ENCODE measurements around the gene ADAMTS2.

The ADAMTS2 gene

DNA sequence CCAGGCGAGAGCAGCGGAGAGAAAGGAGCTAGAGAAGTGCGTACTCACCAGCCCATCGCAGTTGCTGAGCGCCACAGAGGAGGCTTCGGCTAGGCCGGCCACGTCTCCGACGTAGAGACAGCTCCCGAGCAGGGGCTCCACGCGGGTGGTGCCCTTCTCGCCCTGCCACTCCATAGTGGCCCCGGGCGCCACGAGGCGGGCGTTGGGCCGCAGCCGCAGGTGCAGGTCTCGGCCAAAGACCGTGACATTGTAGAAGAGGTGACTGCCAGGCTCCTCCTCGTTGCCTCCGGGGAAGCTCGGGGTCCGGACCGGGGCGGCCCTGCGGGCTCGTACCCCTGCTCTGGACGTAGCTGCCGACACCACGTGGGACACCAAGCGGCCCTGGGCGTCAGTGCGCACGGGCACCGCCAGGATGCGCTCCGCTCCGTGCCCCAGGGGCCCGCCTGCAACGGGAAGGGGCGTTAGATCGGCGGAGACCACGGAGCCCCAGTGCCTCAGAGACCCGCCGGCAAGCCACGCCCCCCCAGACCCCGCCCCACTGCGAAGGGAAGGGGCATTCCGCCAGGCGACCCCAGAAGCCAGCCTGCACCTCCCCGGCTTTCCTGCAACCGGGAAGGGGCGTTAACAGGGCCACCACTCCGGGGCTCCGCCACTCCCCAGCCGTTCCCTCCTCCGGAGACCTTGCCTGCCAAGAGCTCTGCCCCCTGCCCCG lies 1.4 kb downstream of the ADAMTS2 start:
- Histone ChIP-seq H4K20me1 (ENCODE audit: insufficient read depth, low read length) (peaks cover 5% of the 10 kb centered on the region), H3K36me3 (ENCODE audit: insufficient read depth, low read length) (no peaks in the 10 kb centered on the region), H3K79me2 (ENCODE audit: insufficient read depth, low read length) (no peaks in the 10 kb centered on the region), H2AFZ (ENCODE audit: low read depth, low read length) (no peak overlapping the region), H3K9me3 (ENCODE audit: insufficient read depth, low read length, severe bottlenecking) (no peaks in the 10 kb centered on the region), H3K27ac (ENCODE audit: low read length) (no peak overlapping the region), H3K9ac (ENCODE audit: low read depth, low read length) (no peak overlapping the region), H3K4me1 (ENCODE audit: insufficient read depth, low read length) (peaks cover 4% of the 10 kb centered on the region; the same call in 1 of the 2 replicates), H3K4me3 (ENCODE audit: low read depth in 1 of 2, low read length in 2 of 2) (no peak overlapping the region), H3K27me3 (ENCODE audit: insufficient read depth, low read length, poor library complexity) (peaks cover 30% of the 10 kb centered on the region), H3K4me2 (ENCODE audit: insufficient read depth, low read length) (no peak overlapping the region)
- ATAC-seq (ENCODE audit: insufficient read depth, low read depth) (no peak), DNase-seq (no peak)
- TF ChIP-seq EZH2 (IDR thresholded peaks at IDR 0.05; ENCODE audit: borderline replicate concordance, low read depth, low read length, severe bottlenecking): no peak
- TF ChIP-seq, protein P1, sequence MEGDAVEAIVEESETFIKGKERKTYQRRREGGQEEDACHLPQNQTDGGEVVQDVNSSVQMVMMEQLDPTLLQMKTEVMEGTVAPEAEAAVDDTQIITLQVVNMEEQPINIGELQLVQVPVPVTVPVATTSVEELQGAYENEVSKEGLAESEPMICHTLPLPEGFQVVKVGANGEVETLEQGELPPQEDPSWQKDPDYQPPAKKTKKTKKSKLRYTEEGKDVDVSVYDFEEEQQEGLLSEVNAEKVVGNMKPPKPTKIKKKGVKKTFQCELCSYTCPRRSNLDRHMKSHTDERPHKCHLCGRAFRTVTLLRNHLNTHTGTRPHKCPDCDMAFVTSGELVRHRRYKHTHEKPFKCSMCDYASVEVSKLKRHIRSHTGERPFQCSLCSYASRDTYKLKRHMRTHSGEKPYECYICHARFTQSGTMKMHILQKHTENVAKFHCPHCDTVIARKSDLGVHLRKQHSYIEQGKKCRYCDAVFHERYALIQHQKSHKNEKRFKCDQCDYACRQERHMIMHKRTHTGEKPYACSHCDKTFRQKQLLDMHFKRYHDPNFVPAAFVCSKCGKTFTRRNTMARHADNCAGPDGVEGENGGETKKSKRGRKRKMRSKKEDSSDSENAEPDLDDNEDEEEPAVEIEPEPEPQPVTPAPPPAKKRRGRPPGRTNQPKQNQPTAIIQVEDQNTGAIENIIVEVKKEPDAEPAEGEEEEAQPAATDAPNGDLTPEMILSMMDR (IDR thresholded peaks at IDR 0.05; ENCODE audit: borderline replicate concordance, extremely low read depth, low read length, poor library complexity, severe bottlenecking): no peak

DNA sequence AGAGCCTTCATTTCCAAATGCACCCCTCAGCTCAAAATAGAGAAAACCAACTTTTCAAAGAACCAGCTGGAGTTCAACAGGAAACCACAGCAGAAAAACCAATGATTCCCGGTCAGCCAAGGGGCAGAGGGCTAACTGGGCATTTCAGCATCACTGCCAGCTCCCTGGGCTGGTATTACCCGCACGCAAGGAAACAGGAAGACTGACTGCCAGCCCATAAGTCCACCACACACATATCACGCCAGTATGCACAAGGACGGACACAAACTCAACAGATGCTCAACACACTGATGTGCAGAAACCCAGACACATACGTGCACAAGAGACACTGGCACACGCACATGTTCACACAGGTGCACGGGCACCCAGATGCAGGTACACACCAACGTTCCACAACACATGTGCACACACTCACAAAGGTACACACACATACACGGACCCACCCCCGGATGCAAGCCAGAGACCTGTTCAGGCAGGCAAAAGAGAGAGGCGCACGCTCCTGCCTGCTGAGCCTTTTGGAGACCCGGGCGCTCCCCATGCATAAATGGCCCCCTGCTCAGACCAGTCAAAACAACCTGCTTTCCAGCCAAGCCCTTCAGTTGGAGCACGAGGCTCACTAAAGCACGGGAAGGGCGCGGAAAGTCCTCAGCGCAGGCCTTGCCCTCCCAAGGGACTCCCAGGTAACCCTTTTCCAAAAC lies 2.1 kb downstream of the ADAMTS2 start:
- H3K4me3 ChIP-seq (ENCODE audit: low read depth in 1 of 2, low read length in 2 of 2): no peak overlapping the region
- no peak overlapping the region for H2AFZ ChIP-seq (ENCODE audit: low read depth, low read length)
- TF ChIP-seq EZH2 (IDR thresholded peaks at IDR 0.05; ENCODE audit: borderline replicate concordance, low read depth, low read length, severe bottlenecking): no peak
- TF ChIP-seq, protein P1 (IDR thresholded peaks at IDR 0.05; ENCODE audit: borderline replicate concordance, extremely low read depth, low read length, poor library complexity, severe bottlenecking): no peak
- H3K36me3 ChIP-seq (ENCODE audit: insufficient read depth, low read length): no peaks in the 10 kb centered on the region
- H4K20me1 ChIP-seq (ENCODE audit: insufficient read depth, low read length): peaks cover 5% of the 10 kb centered on the region
- no peaks in the 10 kb centered on the region for H3K9me3 ChIP-seq (ENCODE audit: insufficient read depth, low read length, severe bottlenecking)
- H3K79me2 ChIP-seq (ENCODE audit: insufficient read depth, low read length): no peaks in the 10 kb centered on the region
- ATAC-seq (ENCODE audit: insufficient read depth, low read depth): no peak
- H3K9ac ChIP-seq (ENCODE audit: low read depth, low read length): no peak overlapping the region
- no peak overlapping the region for H3K4me2 ChIP-seq (ENCODE audit: insufficient read depth, low read length)
- H3K27ac ChIP-seq (ENCODE audit: low read length): no peak overlapping the region
- DNase-seq: no peak
- H3K27me3 ChIP-seq (ENCODE audit: insufficient read depth, low read length, poor library complexity): peaks cover 25% of the 10 kb centered on the region
- peaks cover 4% of the 10 kb centered on the region; the same call in 1 of the 2 replicates for H3K4me1 ChIP-seq (ENCODE audit: insufficient read depth, low read length)

DNA sequence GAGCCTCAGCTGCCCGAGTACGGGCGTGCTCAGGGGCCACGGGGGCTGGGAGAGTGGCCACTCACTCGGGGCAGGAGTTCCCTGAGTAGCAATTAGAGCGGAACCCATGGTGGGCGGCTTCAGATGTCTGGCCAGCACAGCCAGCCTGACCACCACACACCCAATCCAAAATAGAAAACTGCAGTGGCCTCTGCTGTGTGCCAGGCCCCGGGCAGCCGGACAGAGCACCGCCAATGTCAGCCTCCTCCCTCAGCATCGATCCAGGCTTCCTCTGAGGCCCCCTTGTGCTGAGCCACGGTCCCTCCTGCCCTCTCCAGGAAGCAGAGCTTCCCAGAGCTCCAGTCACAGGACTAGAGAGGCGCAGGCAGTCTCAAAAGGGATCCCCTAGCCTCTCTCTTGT lies 2.7 kb downstream of the ADAMTS2 start:
- no peak for ATAC-seq (ENCODE audit: insufficient read depth, low read depth)
- Histone ChIP-seq H3K79me2 (ENCODE audit: insufficient read depth, low read length) (no peaks in the 10 kb centered on the region), H4K20me1 (ENCODE audit: insufficient read depth, low read length) (peaks cover 5% of the 10 kb centered on the region), H2AFZ (ENCODE audit: low read depth, low read length) (no peak overlapping the region), H3K4me3 (ENCODE audit: low read depth in 1 of 2, low read length in 2 of 2) (no peak overlapping the region), H3K9me3 (ENCODE audit: insufficient read depth, low read length, severe bottlenecking) (no peaks in the 10 kb centered on the region), H3K27ac (ENCODE audit: low read length) (no peak overlapping the region), H3K9ac (ENCODE audit: low read depth, low read length) (no peak overlapping the region), H3K4me1 (ENCODE audit: insufficient read depth, low read length) (peaks cover 4% of the 10 kb centered on the region; the same call in 1 of the 2 replicates), H3K4me2 (ENCODE audit: insufficient read depth, low read length) (no peak overlapping the region), H3K36me3 (ENCODE audit: insufficient read depth, low read length) (no peaks in the 10 kb centered on the region), H3K27me3 (ENCODE audit: insufficient read depth, low read length, poor library complexity) (peaks cover 19% of the 10 kb centered on the region)
- DNase-seq: no peak
- TF ChIP-seq, protein P1 (IDR thresholded peaks at IDR 0.05; ENCODE audit: borderline replicate concordance, extremely low read depth, low read length, poor library complexity, severe bottlenecking): no peak
- TF ChIP-seq EZH2 (IDR thresholded peaks at IDR 0.05; ENCODE audit: borderline replicate concordance, low read depth, low read length, severe bottlenecking): no peak

Data from DND-41 (cell line).